Stimulated activated CD4-positive, alpha-beta T cell treated with anti-CD3 and anti-CD28 coated beads, TNF-alpha, amount 100 ng/mL, for 4 hours (primary cell): ENCODE results near the gene FAM136A.
"Not testable (repeated sequence)": the region's sequence is repeated elsewhere in the genome, so short reads cannot be mapped to it uniquely, and the experiment has no call there.

Experiments used
- DNase-seq, 3 experiments: peaks; one replicate each; pipeline ENCODE4 v3.0.0-alpha.2; 2020; ENCODE audit warnings: low read depth in 3 of 3

The FAM136A gene

GRCh38 chr2:70297828-70298227 lies 4.0 kb downstream of the FAM136A start:
- DNase-seq, result not testable (repeated sequence)

- DNase-seq, result no peak
Measured at GRCh38 chr2:70283500-70284191, 18.2 kb downstream of the FAM136A start.

- DNase-seq, result no peak
Measured at GRCh38 chr2:70282439-70282838, 19.4 kb downstream of the FAM136A start.

GRCh38 chr2:70280242-70280798 lies 21.5 kb downstream of the FAM136A start:
- DNase-seq, result no peak

- DNase-seq, result no peak
Measured at GRCh38 chr2:70270323-70270722, 31.5 kb downstream of the FAM136A start.

- not testable (repeated sequence) for DNase-seq
Measured at GRCh38 chr2:70269422-70270302, 32.2 kb downstream of the FAM136A start.

GRCh38 chr2:70266925-70267324 lies 34.9 kb downstream of the FAM136A start:
- not testable (repeated sequence) for DNase-seq

GRCh38 chr2:70261501-70261900 lies 40.4 kb downstream of the FAM136A start:
- no peak for DNase-seq

- no peak for DNase-seq
Measured at GRCh38 chr2:70258532-70258875, 43.4 kb downstream of the FAM136A start.

GRCh38 chr2:70255637-70256314 lies 46.1 kb downstream of the FAM136A start:
- no peak for DNase-seq

GRCh38 chr2:70250434-70250833 lies 51.4 kb downstream of the FAM136A start:
- no peak for DNase-seq

- peak; percentile 92 to 97 (median 94) for DNase-seq
Measured at GRCh38 chr2:70248181-70248847, 53.6 kb downstream of the FAM136A start, which contains the start of gene TIA1. Gene TIA1 (minus strand): TSS chr2:70248628. CDS start chr2:70248430, 198 bp downstream.

- DNase-seq, result no peak
Measured at GRCh38 chr2:70247364-70248180, 54.3 kb downstream of the FAM136A start.
